HG02885 (cell line): ENCODE data around the gene MAGI2.

Experiments
- ATAC-seq: cut with Tn5 transposase; IDR thresholded peaks from one replicate; pipeline ENCODE4 v1.9.1; 2021; ENCODE audit warnings: mild to moderate bottlenecking; ENCODE audit not compliant: unreplicated experiment, poor library complexity

The MAGI2 gene

GRCh38 chr7:78055599-78055998 lies 1397.9 kb downstream of the MAGI2 start:
- ATAC-seq: no peak

- no peak for ATAC-seq
Observed at GRCh38 chr7:78055001-78055573, 1398.4 kb downstream of the MAGI2 start.

- ATAC-seq: no peak
Observed at GRCh38 chr7:78052112-78052511, 1401.4 kb downstream of the MAGI2 start.

GRCh38 chr7:78047800-78048199 lies 1405.7 kb downstream of the MAGI2 start:
- ATAC-seq: no peak

- no peak for ATAC-seq
Observed at GRCh38 chr7:78043159-78043558, 1410.3 kb downstream of the MAGI2 start.

- ATAC-seq: no peak
Observed at GRCh38 chr7:78041423-78041822, 1412.0 kb downstream of the MAGI2 start.

- ATAC-seq: peak; percentile 95
Observed at GRCh38 chr7:78039790-78040776, 1413.4 kb downstream of the MAGI2 start.

- no peak for ATAC-seq
Observed at GRCh38 chr7:78038465-78039080, 1414.9 kb downstream of the MAGI2 start.

GRCh38 chr7:78037603-78038002 lies 1415.9 kb downstream of the MAGI2 start:
- no peak for ATAC-seq

GRCh38 chr7:78033410-78033809 lies 1420.1 kb downstream of the MAGI2 start:
- no peak for ATAC-seq

- no peak for ATAC-seq
Observed at GRCh38 chr7:78026492-78026891, 1427.0 kb downstream of the MAGI2 start.

- ATAC-seq: no peak
Observed at GRCh38 chr7:78024591-78024990, 1428.9 kb downstream of the MAGI2 start.

- ATAC-seq: no peak
Observed at GRCh38 chr7:78023191-78023590, 1430.3 kb downstream of the MAGI2 start.

- no peak for ATAC-seq
Observed at GRCh38 chr7:78022165-78022564, 1431.3 kb downstream of the MAGI2 start.

GRCh38 chr7:78020874-78021249 lies 1432.6 kb downstream of the MAGI2 start:
- ATAC-seq: no peak

GRCh38 chr7:78020136-78020873 lies 1433.2 kb downstream of the MAGI2 start:
- peak; percentile 46 for ATAC-seq

- peak; percentile 86 for ATAC-seq
Observed at GRCh38 chr7:78019447-78020135, 1433.9 kb downstream of the MAGI2 start.

- ATAC-seq: no peak
Observed at GRCh38 chr7:78018641-78019446, 1434.6 kb downstream of the MAGI2 start.

- no peak for ATAC-seq
Observed at GRCh38 chr7:78017591-78018100, 1435.8 kb downstream of the MAGI2 start.
